B cell (primary cell): ENCODE data around the gene KEAP1. TPM values are rescaled to one million over a fixed set of nuclear protein-coding genes. Genes with fewer than 3 reads are reported as not detected.

ENCODE experiments used
- ATAC-seq: fragments of 200-7000 bp; cut with Tn5 transposase; one replicate; pipeline ENCODE4 v1.10.0; 2021; ENCODE audit warnings: low read depth, mild to moderate bottlenecking, moderate number of reproducible peaks, moderate library complexity
- CTCF ChIA-PET: fragments of 350-600 bp; sonication (Branson Sonifier 250); formaldehyde crosslinking; loops from one replicate; lab custom pipeline; 2021; ENCODE audit warnings: antibody characterized with exemption, inconsistent platforms; lab: Charles Lee
- POLR2A ChIA-PET: fragments of 350-600 bp; sonication (Branson Sonifier 250); formaldehyde crosslinking; loops from one replicate; lab custom pipeline; 2021; ENCODE audit warnings: antibody characterized with exemption; lab: Charles Lee
- DNase-seq: peaks from one replicate; pipeline ENCODE4 v3.0.0; 2013
- H2AFZ ChIP-seq: 2 replicates; pipeline ENCODE4 v1.6.1; 2012; ENCODE audit warnings: mild to moderate bottlenecking, low read depth, low read length; ENCODE audit not compliant: insufficient read depth, poor library complexity, severe bottlenecking
- H3K27ac ChIP-seq, 2 donors: 1 replicate in 1 of 2; 2 replicates in 1 of 2; pipeline ENCODE4 v1.5.1; 2012 to 2013; ENCODE audit warnings: low read length in 2 of 2, mild to moderate bottlenecking in 2 of 2, moderate library complexity in 1 of 2
- H3K27me3 ChIP-seq, 4 experiments: fragments of 200-600 bp in 1 of 4; sonication (generic) in 1 of 4; replicated peaks in 1 of 4; 1 replicate in 2 of 4; 2 replicates in 2 of 4; pipeline versions ENCODE4 v1.6.1 to v1.7.0; 2013 to 2016; ENCODE audit warnings: low read length in 3 of 4, mild to moderate bottlenecking in 2 of 4, mixed read lengths in 1 of 4, moderate library complexity in 1 of 4; ENCODE audit not compliant: insufficient read depth in 4 of 4, control insufficient read depth in 3 of 4; ENCODE audit errors: control extremely low read depth in 1 of 4
- H3K36me3 ChIP-seq, 2 experiments: replicated peaks in 1 of 2; 1 replicate in 1 of 2; 2 replicates in 1 of 2; pipeline versions ENCODE4 v1.6.1 to v1.7.1; 2013; ENCODE audit warnings: low read length in 1 of 2; ENCODE audit not compliant: insufficient read depth in 2 of 2, control insufficient read depth in 1 of 2; ENCODE audit errors: control extremely low read depth in 1 of 2, extremely low read depth in 1 of 2
- H3K4me1 ChIP-seq, 2 donors: fragments of 200-600 bp in 1 of 2; sonication (generic) in 1 of 2; 1 replicate in 1 of 2; 2 replicates in 1 of 2; pipeline versions ENCODE4 v1.5.1 to v1.6.1; 2013 to 2017; ENCODE audit warnings: low read length in 2 of 2; ENCODE audit not compliant: control insufficient read depth in 2 of 2, insufficient read depth in 2 of 2
- H3K4me2 ChIP-seq: replicated peaks from 2 replicates; pipeline ENCODE3; 2012; ENCODE audit warnings: mild to moderate bottlenecking, low read depth, low read length; ENCODE audit not compliant: poor library complexity, severe bottlenecking
- H3K4me3 ChIP-seq, 5 experiments: fragments of 200-600 bp in 1 of 5; sonication (generic) in 1 of 5; 1 replicate in 3 of 5; 2 replicates in 2 of 5; pipeline versions ENCODE4 v1.5.1 to v1.7.0; 2011 to 2016; ENCODE audit warnings: low read length in 4 of 5, mild to moderate bottlenecking in 4 of 5, low read depth in 2 of 5, control low read depth in 1 of 5, moderate library complexity in 1 of 5; ENCODE audit not compliant: insufficient read depth in 1 of 5; ENCODE audit errors: control extremely low read depth in 1 of 5, extremely low read depth in 1 of 5
- H3K79me2 ChIP-seq: fragments of 200-600 bp; sonication (generic); one replicate; pipeline ENCODE4 v1.6.0; 2016; ENCODE audit warnings: low read length; ENCODE audit not compliant: control insufficient read depth, insufficient read depth
- H3K9ac ChIP-seq: fragments of 200-600 bp; sonication (generic); 2 replicates; pipeline ENCODE4 v1.6.1; 2017; ENCODE audit warnings: mild to moderate bottlenecking, low read length, moderate library complexity
- H3K9me3 ChIP-seq, 3 donors: one replicate each; pipeline versions ENCODE4 v1.6.1 to v1.7.1; 2013; ENCODE audit warnings: low read length in 2 of 3; ENCODE audit not compliant: control insufficient read depth in 2 of 3, insufficient read depth in 1 of 3; ENCODE audit errors: control extremely low read depth in 1 of 3
- H4K20me1 ChIP-seq: 2 replicates; pipeline ENCODE4 v1.6.0; 2012; ENCODE audit warnings: mild to moderate bottlenecking, low read length; ENCODE audit not compliant: insufficient read depth, control insufficient read depth, poor library complexity, severe bottlenecking
- H3K27ac Mint-ChIP-seq: one replicate; pipeline ENCODE4 v1.8.0; 2021; ENCODE audit warnings: mixed read lengths
- H3K27me3 Mint-ChIP-seq: one replicate; pipeline ENCODE4 v1.8.0; 2021; ENCODE audit warnings: mixed read lengths
- H3K4me1 Mint-ChIP-seq: one replicate; pipeline ENCODE4 v1.8.0; 2021; ENCODE audit warnings: mixed read lengths
- H3K4me3 Mint-ChIP-seq: one replicate; pipeline ENCODE4 v1.8.0; 2021; ENCODE audit warnings: mixed read lengths
- H3K9me3 Mint-ChIP-seq: one replicate; pipeline ENCODE4 v1.8.0; 2022; ENCODE audit warnings: mixed read lengths; ENCODE audit not compliant: insufficient read depth
- CTCF ChIP-seq: fragments of 200-600 bp; IDR thresholded peaks from one replicate; pipeline ENCODE4 v1.8.0; 2022; ENCODE audit warnings: antibody characterized with exemption, mild to moderate bottlenecking
- EZH2 ChIP-seq: IDR thresholded peaks from 2 replicates; pipeline ENCODE4 v1.6.1; 2012; ENCODE audit warnings: borderline replicate concordance, low read depth, mild to moderate bottlenecking, moderate library complexity, low read length; ENCODE audit not compliant: insufficient read depth, poor library complexity, severe bottlenecking
- WGBS: methylation state at CpG from one replicate; pipeline ENCODE4 v1.1.5; 2013; ENCODE audit warnings: missing lambda C conversion rate; ENCODE audit not compliant: insufficient coverage; 5-methylcytosine and 5-hydroxymethylcytosine counted together
- intact Hi-C: fragments of 100-400 bp; cut with micrococcal nuclease; formaldehyde crosslinking; loops from one replicate; pipeline ENCODE4 v1.10.0; 2022
- polyA plus RNA-seq: library from polyadenylated mRNA; depleted of rRNA; stranded (reverse); fragments of >200 nt; gene quantifications from 2 replicates; pipeline ENCODE4 v1.2.3, GENCODE V29; 2012
- total RNA-seq, 2 donors: library from RNA; stranded (reverse); fragments of 120-200 nt in 1 of 2; gene quantifications; 1 replicate in 1 of 2; 2 replicates in 1 of 2; pipeline versions ENCODE4 v1.2.3 to v1.2.4, GENCODE V29; 2013 to 2022

The KEAP1 gene
- total and polyA plus RNA-seq, 2 donors (not counting 1 experiment from before 2014, with no cell fraction given), result 17.7 to 27.0 TPM

DNA sequence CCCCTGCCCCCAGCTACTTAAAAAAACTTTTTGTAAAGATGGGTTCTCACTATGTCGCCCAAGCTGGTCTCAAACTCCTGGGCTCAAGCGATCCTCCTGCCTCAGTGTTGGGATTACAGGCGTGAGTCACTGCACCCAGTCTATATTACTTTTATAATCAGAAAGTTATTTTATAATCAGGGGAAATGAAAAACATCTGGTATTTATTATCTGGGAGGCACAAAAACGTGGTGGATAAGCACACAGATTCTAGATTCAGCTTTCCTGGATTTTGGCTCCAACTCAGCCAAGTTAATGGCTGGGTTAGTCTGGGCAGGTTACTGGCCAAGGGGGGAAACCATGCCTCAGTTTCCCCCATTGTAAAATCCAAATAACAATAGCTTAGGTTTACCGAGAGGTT is 24.7 kb downstream of the KEAP1 start:
- Histone ChIP-seq H2AFZ (no peak overlapping the region), H3K36me3 (no peaks in the 10 kb centered on the region), H3K9ac (no peak overlapping the region), H4K20me1 (no peaks in the 10 kb centered on the region), H3K27ac (no peak overlapping the region), H3K4me1 (peaks cover 9 to 13% of the 10 kb centered on the region in 2 donors), H3K4me2 (peak overlapping the region; percentile 70), H3K4me3 (peak overlapping the region in 2 of 5 experiments; percentile 25 to 41), H3K79me2 (no peaks in the 10 kb centered on the region), H3K27me3 (no peaks in the 10 kb centered on the region), H3K9me3 (no peaks in the 10 kb centered on the region)
- no peak overlapping the region for H3K27ac Mint-ChIP-seq
- TF ChIP-seq CTCF (no peak), EZH2 (no peak)
- no peaks in the 10 kb centered on the region for H3K9me3 Mint-ChIP-seq
- DNase-seq (no peak), ATAC-seq (no peak)
- H3K4me1 Mint-ChIP-seq, result peaks cover 14% of the 10 kb centered on the region
- H3K27me3 Mint-ChIP-seq, result no peaks in the 10 kb centered on the region
- ChIA-PET CTCF (interaction anchor here (0.6 to 2.1 kb wide), 6 partner anchors 17 to 221 kb away, joined by 3 to 6 read pairs (median 3); partner anchors contain the start of gene CDC37), POLR2A (interaction anchor here (0.5 kb wide), 1 partner anchor 375 kb away, joined by 6 read pairs; no protein-coding TSS in a partner anchor)
- H3K4me3 Mint-ChIP-seq, result no peak overlapping the region
- no CpG with 5 or more reads among the region's 5 CpGs for WGBS
- intact Hi-C loops, result no loop called here

GRCh38 chr19:10474962-10475451 is 28.1 kb downstream of the KEAP1 start:
- Histone ChIP-seq H3K27ac (no peak overlapping the region), H3K4me2 (no peak overlapping the region), H3K27me3 (no peaks in the 10 kb centered on the region), H3K9ac (no peak overlapping the region), H3K4me1 (peaks cover 9 to 13% of the 10 kb centered on the region in 2 donors), H4K20me1 (no peaks in the 10 kb centered on the region), H2AFZ (no peak overlapping the region), H3K9me3 (no peaks in the 10 kb centered on the region), H3K36me3 (no peaks in the 10 kb centered on the region), H3K4me3 (no peak overlapping the region), H3K79me2 (no peaks in the 10 kb centered on the region)
- Mint-ChIP-seq H3K27me3 (no peaks in the 10 kb centered on the region), H3K4me1 (peaks cover 12% of the 10 kb centered on the region), H3K27ac (no peak overlapping the region), H3K9me3 (no peaks in the 10 kb centered on the region), H3K4me3 (no peak overlapping the region)
- ChIA-PET POLR2A (no interaction called here), CTCF (interaction anchor here (0.7 to 1.4 kb wide), 3 partner anchors 8 to 92 kb away, joined by 3 to 5 read pairs (median 3); no protein-coding TSS in a partner anchor)
- DNase-seq, result no peak
- no peak for TF ChIP-seq EZH2
- TF ChIP-seq CTCF, result no peak
- intact Hi-C loops, result no loop called here
- WGBS, result 54% methylated on average over 5 of the region's 6 CpGs
- no peak for ATAC-seq
